ELR (cell line): ENCODE results near the gene RARA.

Experiments used
- DNase-seq: peaks from one replicate; pipeline ENCODE4 v3.0.0-alpha.2; 2015; ENCODE audit warnings: low read depth

Gene RARA

GRCh38 chr17:40309031-40309948 lies at the start of gene RARA:
Gene RARA (plus strand): TSS chr17:40309180. CDS start chr17:40331219, 22,039 bp downstream.
- DNase-seq, result no peak

GRCh38 chr17:40259505-40259904 lies 49.5 kb upstream of the RARA start:
- no peak for DNase-seq

- no peak for DNase-seq
These were observed 48.5 kb upstream of the RARA start for GRCh38 chr17:40260528-40260927.

- DNase-seq, result no peak
These were observed 44.4 kb upstream of the RARA start for GRCh38 chr17:40264458-40265185.

GRCh38 chr17:40265337-40265736 lies 43.6 kb upstream of the RARA start:
- no peak for DNase-seq

- DNase-seq, result no peak
These were observed 42.1 kb upstream of the RARA start for GRCh38 chr17:40266882-40267281.

GRCh38 chr17:40268141-40268712 lies 40.8 kb upstream of the RARA start:
- DNase-seq, result no peak

GRCh38 chr17:40278414-40278813 lies 30.6 kb upstream of the RARA start:
- DNase-seq, result no peak

GRCh38 chr17:40279402-40279801 lies 29.6 kb upstream of the RARA start:
- DNase-seq, result no peak

GRCh38 chr17:40281663-40282062 lies 27.3 kb upstream of the RARA start:
- DNase-seq, result no peak

GRCh38 chr17:40283662-40284061 lies 25.3 kb upstream of the RARA start:
- DNase-seq, result peak; percentile 95

GRCh38 chr17:40284085-40284713 lies 24.8 kb upstream of the RARA start:
- DNase-seq, result peak; percentile 75

- DNase-seq, result no peak
These were observed 22.5 kb upstream of the RARA start for GRCh38 chr17:40286473-40286872.

GRCh38 chr17:40287159-40287493 lies 21.9 kb upstream of the RARA start:
- no peak for DNase-seq

GRCh38 chr17:40287494-40288369 lies 21.2 kb upstream of the RARA start, which contains the start of gene CDC6:
Gene CDC6 (plus strand): TSS chr17:40287879. CDS start chr17:40289421, 1,542 bp downstream.
- DNase-seq, result peak; percentile 100

- peak; percentile 89 for DNase-seq
These were observed 18.2 kb upstream of the RARA start for GRCh38 chr17:40290629-40291280.

GRCh38 chr17:40291281-40291664 lies 17.7 kb upstream of the RARA start:
- DNase-seq, result no peak

- DNase-seq, result no peak
These were observed 15.6 kb upstream of the RARA start for GRCh38 chr17:40293363-40293762.

GRCh38 chr17:40295488-40296436 lies 13.2 kb upstream of the RARA start:
- DNase-seq, result no peak

GRCh38 chr17:40297511-40297910 lies 11.5 kb upstream of the RARA start:
- DNase-seq, result no peak
